Measurements from ENCODE around the gene ALG10B. TPM values are rescaled to one million over a fixed set of nuclear protein-coding genes. Genes with fewer than 3 reads are reported as not detected.
"Not testable (repeated sequence)": the region's sequence is repeated elsewhere in the genome, so short reads cannot be mapped to it uniquely, and the experiment has no call there.

The ALG10B gene
- total RNA-seq, 4 donors from 2014 or later = 2.3 to 7.4 (median 4.9) TPM

DNA sequence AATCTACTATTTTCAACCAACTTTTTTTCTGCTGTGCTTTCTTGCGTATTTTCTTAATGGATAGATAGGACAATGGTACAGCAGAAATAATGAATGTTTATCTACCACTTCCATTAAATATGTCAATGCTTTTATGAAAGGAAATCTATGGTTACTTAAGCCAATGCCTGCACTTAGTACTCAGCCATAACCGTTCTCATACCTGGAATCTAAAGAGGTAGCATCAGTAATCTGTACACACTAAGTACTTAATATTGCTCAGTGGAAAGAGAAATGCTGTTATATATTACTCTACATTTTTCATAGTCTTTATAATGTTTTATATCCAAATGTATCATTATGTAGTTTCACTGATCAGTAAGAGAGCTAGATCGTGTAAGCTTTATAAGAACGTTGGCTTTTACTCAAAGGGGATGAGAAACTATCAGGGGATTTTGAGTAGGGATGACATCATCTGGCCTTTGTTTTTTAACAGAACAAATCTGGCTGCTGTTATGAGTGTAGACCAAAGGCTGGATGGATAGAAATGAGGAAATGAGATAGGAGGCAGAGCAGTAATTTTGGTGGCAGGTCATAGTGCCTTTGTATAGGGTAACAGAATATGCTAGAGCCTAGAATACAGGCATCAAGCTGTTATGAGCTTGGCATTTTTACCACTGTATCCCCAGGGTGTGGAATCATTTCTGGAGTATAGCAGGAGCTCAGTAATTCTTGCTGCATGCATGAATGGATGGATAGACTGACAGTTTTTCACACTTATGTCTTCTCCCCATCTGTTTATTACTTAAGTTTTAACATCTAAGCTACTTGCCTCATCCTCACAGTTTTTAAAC lies 34.0 kb downstream of the ALG10B start:
- Histone ChIP-seq H3K36me3 (no peaks in the 10 kb centered on the region), H3K27ac (replicated peaks in 1 of 4) (no peak overlapping the region), H3K4me3 (no peak overlapping the region), H3K9me3 (peaks cover 0 to 8% (median 2%) of the 10 kb centered on the region in 4 donors), H3K27me3 (no peaks in the 10 kb centered on the region), H3K4me1 (peaks cover 0 to 3% (median 0%) of the 10 kb centered on the region in 4 donors)
- intact Hi-C loops (cut with DNase I) = no loop called here
- TF ChIP-seq, protein P1, sequence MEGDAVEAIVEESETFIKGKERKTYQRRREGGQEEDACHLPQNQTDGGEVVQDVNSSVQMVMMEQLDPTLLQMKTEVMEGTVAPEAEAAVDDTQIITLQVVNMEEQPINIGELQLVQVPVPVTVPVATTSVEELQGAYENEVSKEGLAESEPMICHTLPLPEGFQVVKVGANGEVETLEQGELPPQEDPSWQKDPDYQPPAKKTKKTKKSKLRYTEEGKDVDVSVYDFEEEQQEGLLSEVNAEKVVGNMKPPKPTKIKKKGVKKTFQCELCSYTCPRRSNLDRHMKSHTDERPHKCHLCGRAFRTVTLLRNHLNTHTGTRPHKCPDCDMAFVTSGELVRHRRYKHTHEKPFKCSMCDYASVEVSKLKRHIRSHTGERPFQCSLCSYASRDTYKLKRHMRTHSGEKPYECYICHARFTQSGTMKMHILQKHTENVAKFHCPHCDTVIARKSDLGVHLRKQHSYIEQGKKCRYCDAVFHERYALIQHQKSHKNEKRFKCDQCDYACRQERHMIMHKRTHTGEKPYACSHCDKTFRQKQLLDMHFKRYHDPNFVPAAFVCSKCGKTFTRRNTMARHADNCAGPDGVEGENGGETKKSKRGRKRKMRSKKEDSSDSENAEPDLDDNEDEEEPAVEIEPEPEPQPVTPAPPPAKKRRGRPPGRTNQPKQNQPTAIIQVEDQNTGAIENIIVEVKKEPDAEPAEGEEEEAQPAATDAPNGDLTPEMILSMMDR (IDR thresholded peaks at IDR 0.05) = no peak
- TF ChIP-seq POLR2A (IDR thresholded peaks at IDR 0.05; ENCODE audit: low read depth) = no peak
- TF ChIP-seq EP300 (IDR thresholded peaks at IDR 0.05) = no peak
- TF ChIP-seq POLR2AphosphoS5 (IDR thresholded peaks at IDR 0.05) = no peak
- DNase-seq (ENCODE audit: extremely low spot score) = no peak
- 71% methylated on average over 4 of the region's 4 CpGs for WGBS

DNA sequence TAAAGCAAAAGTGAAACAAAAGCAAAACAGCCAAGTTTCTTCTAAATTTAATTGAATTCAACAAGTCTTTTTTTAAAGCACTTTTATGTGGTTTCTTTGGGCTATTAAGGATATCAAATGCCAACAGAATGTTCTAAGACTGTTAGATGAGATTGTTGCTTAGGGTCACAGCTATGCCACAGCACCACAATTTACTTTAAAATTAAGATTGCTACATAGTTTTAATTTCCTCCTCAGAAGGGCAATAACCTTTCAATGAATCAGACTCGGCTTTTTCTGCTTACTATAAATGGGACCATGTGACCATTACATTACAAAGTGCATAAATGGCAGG lies 34.6 kb downstream of the ALG10B start:
- 55% methylated on average over 1 of the region's 1 CpG for WGBS
- H3K4me3 ChIP-seq; H3K9me3 ChIP-seq; H3K27ac ChIP-seq (replicated peaks in 1 of 4); H3K27me3 ChIP-seq; intact Hi-C loops (cut with DNase I); H3K36me3 ChIP-seq; H3K4me1 ChIP-seq; DNase-seq (ENCODE audit: extremely low spot score): not testable (repeated sequence)

DNA sequence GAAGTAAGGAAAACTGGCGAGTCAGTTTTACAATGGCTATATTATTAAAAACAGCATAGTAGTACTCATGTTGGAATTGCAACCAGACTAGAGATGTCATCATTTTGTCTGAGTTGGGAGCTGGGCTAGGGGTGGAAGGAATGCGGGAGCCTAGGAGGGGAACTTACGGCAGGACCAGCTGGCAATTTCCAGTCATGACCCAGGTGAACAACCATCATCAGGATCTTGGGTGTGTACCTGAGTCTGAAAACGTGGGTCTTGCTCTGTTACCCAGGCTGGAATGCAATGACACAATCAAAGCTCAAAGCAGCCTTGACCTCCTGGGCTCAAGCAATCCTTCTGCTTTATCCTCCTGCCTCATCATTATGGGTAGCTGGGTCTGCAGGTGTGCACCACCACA lies 50.9 kb downstream of the ALG10B start:
- Histone ChIP-seq H3K9me3 (no peaks in the 10 kb centered on the region), H3K4me3 (no peak overlapping the region), H3K27ac (replicated peaks in 1 of 4) (no peak overlapping the region), H3K27me3 (no peaks in the 10 kb centered on the region), H3K36me3 (no peaks in the 10 kb centered on the region), H3K4me1 (no peaks in the 10 kb centered on the region)
- no peak for TF ChIP-seq EP300 (IDR thresholded peaks at IDR 0.05)
- no peak for TF ChIP-seq POLR2AphosphoS5 (IDR thresholded peaks at IDR 0.05)
- TF ChIP-seq POLR2A (IDR thresholded peaks at IDR 0.05; ENCODE audit: low read depth) = no peak
- TF ChIP-seq, protein P1 (IDR thresholded peaks at IDR 0.05) = no peak
- intact Hi-C loops (cut with DNase I) = no loop called here
- DNase-seq (ENCODE audit: extremely low spot score) = no peak
- WGBS = 74% methylated on average over 4 of the region's 4 CpGs

DNA sequence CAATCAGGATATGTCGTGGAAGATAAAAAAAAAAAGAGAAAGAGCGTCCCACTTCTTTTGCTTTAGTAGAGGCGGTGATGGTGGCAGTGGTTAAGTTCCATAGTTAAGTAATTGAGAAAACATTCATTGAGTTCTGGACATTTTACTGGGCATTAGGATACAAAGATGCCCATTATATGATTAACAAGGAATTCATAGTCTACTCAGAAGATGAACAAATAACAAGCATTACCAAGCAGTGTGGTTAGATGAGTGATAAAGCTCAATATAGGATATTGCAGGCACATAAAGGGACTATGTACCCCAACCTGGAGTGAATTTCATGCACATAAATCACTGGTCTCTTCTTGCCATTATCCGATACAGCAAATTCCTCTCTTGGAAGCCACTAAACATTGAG lies 53.7 kb downstream of the ALG10B start:
- DNase-seq (ENCODE audit: extremely low spot score) = no peak
- H3K4me1 ChIP-seq = no peaks in the 10 kb centered on the region
- no peaks in the 10 kb centered on the region for H3K36me3 ChIP-seq
- TF ChIP-seq EP300 (IDR thresholded peaks at IDR 0.05) (no peak), POLR2AphosphoS5 (IDR thresholded peaks at IDR 0.05) (no peak), POLR2A (IDR thresholded peaks at IDR 0.05; ENCODE audit: low read depth) (no peak)
- TF ChIP-seq, protein P1 (IDR thresholded peaks at IDR 0.05) = no peak
- intact Hi-C loops (cut with DNase I) = no loop called here
- WGBS = 58% methylated on average over 4 of the region's 4 CpGs
- no peaks in the 10 kb centered on the region for H3K9me3 ChIP-seq
- H3K27me3 ChIP-seq = no peaks in the 10 kb centered on the region
- H3K4me3 ChIP-seq = no peak overlapping the region
- no peak overlapping the region for H3K27ac ChIP-seq (replicated peaks in 1 of 4)

DNA sequence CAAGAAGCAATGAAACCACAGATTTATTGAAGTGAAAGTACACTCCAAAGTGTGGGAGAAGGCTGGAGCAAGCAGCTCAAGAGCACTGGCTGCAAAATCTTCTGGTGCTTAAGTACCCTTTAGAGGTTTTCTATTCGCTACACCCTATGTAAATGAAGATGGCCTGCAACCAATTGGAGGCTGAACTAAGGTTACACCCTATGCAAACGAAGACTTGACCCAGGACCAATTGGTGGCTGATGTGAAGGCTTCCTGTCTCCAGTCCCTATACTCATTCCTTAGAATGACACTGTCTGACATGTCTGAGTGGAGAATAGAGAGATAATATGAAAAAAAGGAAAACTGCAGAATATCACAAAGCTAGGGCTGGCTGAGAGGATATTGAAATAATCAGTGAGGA lies 57.2 kb downstream of the ALG10B start:
- TF ChIP-seq POLR2AphosphoS5 (IDR thresholded peaks at IDR 0.05) (no peak), POLR2A (IDR thresholded peaks at IDR 0.05; ENCODE audit: low read depth) (no peak), EP300 (IDR thresholded peaks at IDR 0.05) (no peak)
- TF ChIP-seq, protein P1 (IDR thresholded peaks at IDR 0.05) = no peak
- H3K27me3 ChIP-seq = no peaks in the 10 kb centered on the region
- no peak overlapping the region for H3K27ac ChIP-seq (replicated peaks in 1 of 4)
- H3K9me3 ChIP-seq = no peaks in the 10 kb centered on the region
- intact Hi-C loops (cut with DNase I) = no loop called here
- no peak overlapping the region for H3K4me3 ChIP-seq
- WGBS = 67% methylated on average over 2 of the region's 2 CpGs
- no peak for DNase-seq (ENCODE audit: extremely low spot score)
- H3K36me3 ChIP-seq = no peaks in the 10 kb centered on the region
- no peaks in the 10 kb centered on the region for H3K4me1 ChIP-seq

Measured in esophagus muscularis mucosa (tissue), 4 donors.